Ovary (tissue), 9 donors: ENCODE measurements around the gene IFI27L2. TPM values are rescaled to one million over a fixed set of nuclear protein-coding genes. Genes with fewer than 3 reads are reported as not detected.

Source experiments
- DNase-seq, 5 donors: peaks; one replicate each; pipeline ENCODE4 v3.0.0-alpha.2; 2019 to 2020
- H3K27ac ChIP-seq, 2 donors: fragments of 200-600 bp; one replicate each; pipeline versions ENCODE4 v1.5.1 to v1.8.0; 2019 to 2022
- H3K27me3 ChIP-seq: fragments of 200-600 bp; one replicate; pipeline ENCODE4 v1.8.0; 2022
- H3K36me3 ChIP-seq: fragments of 200-600 bp; sonication (generic); one replicate; pipeline ENCODE4 v1.5.1; 2019
- H3K4me1 ChIP-seq: one replicate; pipeline ENCODE4 v1.8.1; 2013; ENCODE audit warnings: mild to moderate bottlenecking, moderate library complexity; ENCODE audit not compliant: insufficient read depth
- H3K4me3 ChIP-seq: fragments of 200-600 bp; sonication (generic); one replicate; pipeline ENCODE4 v1.5.1; 2017
- H3K9me3 ChIP-seq, 2 donors: fragments of 200-600 bp in 1 of 2; sonication (generic) in 1 of 2; one replicate each; pipeline versions ENCODE4 v1.5.1 to v1.8.1; 2013 to 2019; ENCODE audit warnings: mild to moderate bottlenecking in 1 of 2, moderate library complexity in 1 of 2
- CTCF ChIP-seq, 3 donors: fragments of 450-650 bp in 2 of 3; fragments of 200-600 bp in 1 of 3; IDR thresholded peaks; one replicate each; pipeline versions ENCODE4 v1.5.1 to v1.8.0; 2016 to 2022; ENCODE audit warnings: antibody characterized with exemption in 3 of 3, mild to moderate bottlenecking in 1 of 3
- EP300 ChIP-seq: sonication (generic); formaldehyde crosslinking; IDR thresholded peaks from one replicate; pipeline ENCODE4 v1.6.1; 2017; ENCODE audit warnings: antibody characterized with exemption
- POLR2A ChIP-seq: fragments of 450-650 bp; IDR thresholded peaks from one replicate; pipeline ENCODE4 v1.6.1; 2017; ENCODE audit warnings: antibody characterized with exemption, mild to moderate bottlenecking, moderate library complexity
- WGBS, 3 donors: extraction: QIAGEN DNeasy Blood & Tissue Kit in 1 of 3; methylation state at CpG; one replicate each; pipeline versions ENCODE4 v1.1.5 to v1.1.7; 2013 to 2017; 5-methylcytosine and 5-hydroxymethylcytosine counted together
- intact Hi-C, 4 donors: fragments of 100-400 bp; cut with DNase I; formaldehyde crosslinking; loops; one replicate each; pipeline versions ENCODE4 v1.11.0 to v1.15.1; 2022 to 2023
- polyA plus RNA-seq, 2 donors: library from polyadenylated mRNA; stranded (reverse); fragments of 200-250 nt in 1 of 2; fragments of 350-450 nt in 1 of 2; fragmentation: Illumina TruSeq in 1 of 2; extraction: RNeasy Lipid Tissue Mini Kit (QIAGEN cat#74804) in 1 of 2; gene quantifications; one replicate each; pipeline ENCODE4 v1.2.3, GENCODE V29; 2013 to 2014
- total RNA-seq, 7 donors: library from RNA; depleted of rRNA in 2 of 7; stranded (reverse); fragments of >200 nt in 2 of 7; fragmentation: NEBNext Ultra II Directional in 3 of 7; extraction: Animal tissue kit (Norgen Biotek cat#: 25700) in 3 of 7; gene quantifications; one replicate each; pipeline versions ENCODE4 v1.1.0 to v1.2.4, GENCODE V29; 2016 to 2023
- donor health status: DM: no; HTN: no; CAD: no; lungs with moderate emphysema.
- donor health status: DM: no; HTN: no; CAD: no.
- donor health status: Bipolar disorder and iron deficiency.
- donor health status: DM: yes; HTN: yes; CAD: no.
- donor health status: DM: no; HTN: no; CAD: no.
- donor health status: DM: yes; HTN: yes; CAD: no.

IFI27L2 gene
- total and polyA plus RNA-seq, 9 donors, result 37.8 to 145 (median 88.5) TPM

DNA sequence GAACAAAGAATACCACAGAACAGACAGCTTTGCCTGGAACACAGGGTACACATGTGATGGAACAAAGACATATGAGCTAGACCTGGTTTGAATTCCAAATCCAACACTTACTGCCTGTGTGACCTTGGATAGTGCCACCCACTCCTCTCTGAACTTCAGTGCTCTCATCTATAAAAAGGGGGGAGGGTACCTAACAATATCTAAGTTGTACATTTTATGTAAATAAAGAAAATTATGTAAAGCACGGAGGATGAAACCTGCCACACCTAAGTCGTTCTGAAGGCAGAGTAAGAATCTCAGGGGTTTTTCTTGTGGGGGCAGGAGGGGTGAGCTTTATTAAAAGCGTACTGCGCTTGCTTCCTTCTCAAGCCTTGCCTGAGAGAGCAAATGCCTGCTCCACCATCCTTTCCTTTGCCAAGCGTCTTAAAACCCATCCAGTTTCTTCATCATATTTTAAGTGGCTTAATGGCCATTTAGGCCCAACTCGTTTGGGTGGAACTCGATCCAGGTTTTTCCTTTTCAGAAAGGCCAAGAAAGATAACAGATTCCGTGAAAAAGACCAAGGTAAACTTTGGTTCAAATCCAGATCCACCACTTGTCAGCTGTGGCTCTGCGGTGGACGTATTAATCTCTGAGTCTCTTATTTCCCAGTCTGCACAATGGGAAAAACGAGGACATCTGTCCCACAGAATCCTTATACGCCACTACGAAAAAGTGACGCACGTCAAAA, 49.3 kb downstream of the IFI27L2 start:
- Histone ChIP-seq H3K27me3 (no peaks in the 10 kb centered on the region), H3K4me1 (peaks cover 20% of the 10 kb centered on the region), H3K27ac (peak overlapping the region; percentile 1 to 79), H3K4me3 (peak overlapping the region; percentile 99), H3K9me3 (no peaks in the 10 kb centered on the region), H3K36me3 (no peaks in the 10 kb centered on the region)
- DNase-seq, result no peak
- intact Hi-C loops, result no loop called here
- WGBS, 3 donors, result 0 to 1% (median 1%) methylated on average over 15 of the region's 15 CpGs
- TF ChIP-seq CTCF (IDR thresholded peaks at IDR 0.05) (no peak), POLR2A (no peak), EP300 (no peak)

DNA sequence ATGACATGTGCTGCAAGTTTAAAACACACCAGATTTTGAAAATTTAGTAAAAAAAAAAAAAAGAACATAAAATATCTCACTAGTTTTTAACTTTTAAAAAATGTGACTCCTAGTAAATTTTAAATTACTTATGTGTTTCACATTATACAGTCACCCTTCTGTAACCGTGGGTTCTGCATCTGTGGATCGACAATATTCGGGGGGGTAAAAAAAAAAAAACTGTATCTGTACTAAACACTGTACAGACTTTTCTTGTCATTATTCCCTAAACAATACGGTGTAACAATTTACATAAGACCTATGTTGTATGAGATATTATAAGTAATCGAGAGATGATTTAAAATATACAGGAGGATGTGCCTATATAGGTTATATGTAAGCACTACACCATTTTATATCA, 51.6 kb downstream of the IFI27L2 start:
- Histone ChIP-seq H3K27ac (no peak overlapping the region), H3K4me3 (peak overlapping the region; percentile 99), H3K4me1 (peaks cover 21% of the 10 kb centered on the region), H3K9me3 (peaks cover 0 to 2% of the 10 kb centered on the region in 2 donors), H3K36me3 (no peaks in the 10 kb centered on the region), H3K27me3 (no peaks in the 10 kb centered on the region)
- WGBS, 3 donors, result 39 to 62% (median 52%) methylated on average over 5 of the region's 5 CpGs
- no peak for TF ChIP-seq CTCF (IDR thresholded peaks at IDR 0.05)
- TF ChIP-seq EP300, result no peak
- no peak for TF ChIP-seq POLR2A
- intact Hi-C loops, result loop anchor here in 1 of 4 donors (1.0 kb wide), 1 partner anchor 13 kb away; no protein-coding TSS in a partner anchor
- DNase-seq, result no peak

Other genes starting within 250 kb of the IFI27L2 start
- 1 to 10 TPM in 1 of 7 donors, under 1 TPM in 4, not detected in 2; 0.37 to 4.9 (median 0.82) TPM for gene FAM181A, start 202.3 kb downstream of the IFI27L2 start, total RNA-seq
- not detected for gene FAM181A, start 202.3 kb downstream of the IFI27L2 start, polyA plus RNA-seq
- gene ASB2, start 153.0 kb downstream of the IFI27L2 start, total RNA-seq, result 10 to 100 TPM in 1 of 7 donors, 1 to 10 TPM in 6; 1.3 to 25.6 (median 3.0) TPM
- 10 to 100 TPM in 1 of 2 donors, 1 to 10 TPM in 1; 2.6 to 18.8 TPM for gene ASB2, start 153.0 kb downstream of the IFI27L2 start, polyA plus RNA-seq
- not detected for gene CCDC197, start 132.3 kb downstream of the IFI27L2 start, total RNA-seq
- gene CCDC197, start 132.3 kb downstream of the IFI27L2 start, polyA plus RNA-seq, result not detected
- 1 to 10 TPM in 3 of 7 donors, under 1 TPM in 4; 0.48 to 1.6 (median 0.76) TPM for gene OTUB2, start 103.3 kb downstream of the IFI27L2 start, total RNA-seq
- gene OTUB2, start 103.3 kb downstream of the IFI27L2 start, polyA plus RNA-seq, result 1 to 10 TPM in 1 of 2 donors, under 1 TPM in 1; 0.41 to 1.5 TPM
- 100 to 1,000 TPM in 6 of 7 donors, 10 to 100 TPM in 1; 98.8 to 286 (median 233) TPM for gene DDX24, start 48.4 kb downstream of the IFI27L2 start, total RNA-seq
- 100 to 1,000 TPM; 118 to 521 TPM for gene DDX24, start 48.4 kb downstream of the IFI27L2 start, polyA plus RNA-seq
- 10 to 100 TPM; 27.4 to 57.0 (median 32.8) TPM for gene IFI27L1, start 48.3 kb downstream of the IFI27L2 start, total RNA-seq
- 10 to 100 TPM; 21.5 to 43.9 TPM for gene IFI27L1, start 48.3 kb downstream of the IFI27L2 start, polyA plus RNA-seq
- gene IFI27, start 18.9 kb downstream of the IFI27L2 start, total RNA-seq, result 100 to 1,000 TPM in 1 of 7 donors, 10 to 100 TPM in 6; 44.5 to 117 (median 56.9) TPM
- gene IFI27, start 18.9 kb downstream of the IFI27L2 start, polyA plus RNA-seq, result 100 to 1,000 TPM; 119 to 413 TPM
- gene PPP4R4, start 44.7 kb upstream of the IFI27L2 start, total RNA-seq, result 10 to 100 TPM in 6 of 7 donors, 1 to 10 TPM in 1; 10.0 to 41.0 (median 17.6) TPM
- 1 to 10 TPM; 3.0 to 6.6 TPM for gene PPP4R4, start 44.7 kb upstream of the IFI27L2 start, polyA plus RNA-seq
- under 1 TPM in 1 of 7 donors, not detected in 6; 0.05 TPM for gene SERPINA10, start 163.7 kb upstream of the IFI27L2 start, total RNA-seq
- gene SERPINA10, start 163.7 kb upstream of the IFI27L2 start, polyA plus RNA-seq, result not detected
- gene SERPINA6, start 193.7 kb upstream of the IFI27L2 start, total RNA-seq, result 10 to 100 TPM in 1 of 7 donors, under 1 TPM in 2, not detected in 4; 0.35 to 15.4 (median 0.56) TPM
- under 1 TPM; 0.18 to 0.68 TPM for gene SERPINA6, start 193.7 kb upstream of the IFI27L2 start, polyA plus RNA-seq
- not detected for gene SERPINA2, start 237.1 kb upstream of the IFI27L2 start, total RNA-seq
- not detected for gene SERPINA2, start 237.1 kb upstream of the IFI27L2 start, polyA plus RNA-seq